CD4-positive, CD25-positive, alpha-beta regulatory T cell (primary cell): ENCODE results near the gene ARHGEF25. TPM values are rescaled to one million over a fixed set of nuclear protein-coding genes. Genes with fewer than 3 reads are reported as not detected.

Source experiments
- ATAC-seq, 2 donors: fragments of 150-1000 bp; cut with Tn5 transposase; one replicate each; pipeline ENCODE4 v1.10.0; 2021; ENCODE audit warnings: low read depth in 2 of 2, moderate number of reproducible peaks in 2 of 2, moderate library complexity in 1 of 2
- DNase-seq, 3 donors: peaks; one replicate each; pipeline versions ENCODE4 v3.0.0 to v3.0.0-alpha.2; 2012 to 2022; ENCODE audit warnings: mixed read lengths in 1 of 3
- H3K27ac ChIP-seq: one replicate; pipeline ENCODE4 v1.7.0; 2013; ENCODE audit warnings: mild to moderate bottlenecking, low read length; ENCODE audit not compliant: insufficient read depth, poor library complexity, severe bottlenecking
- H3K27me3 ChIP-seq: one replicate; pipeline ENCODE4 v1.7.0; 2013; ENCODE audit warnings: low read length; ENCODE audit not compliant: control insufficient read depth, insufficient read depth
- H3K36me3 ChIP-seq: one replicate; pipeline ENCODE4 v1.7.0; 2013; ENCODE audit warnings: mild to moderate bottlenecking, low read length, moderate library complexity; ENCODE audit not compliant: control insufficient read depth, insufficient read depth
- H3K4me1 ChIP-seq: 2 replicates; pipeline ENCODE4 v1.7.0; 2013; ENCODE audit warnings: mild to moderate bottlenecking, low read length; ENCODE audit not compliant: insufficient read depth, control insufficient read depth, poor library complexity, severe bottlenecking
- H3K4me3 ChIP-seq: one replicate; pipeline ENCODE4 v1.7.0; 2013; ENCODE audit warnings: low read depth, mild to moderate bottlenecking, low read length, moderate library complexity
- H3K9me3 ChIP-seq, 2 experiments: 1 replicate in 1 of 2; 2 replicates in 1 of 2; pipeline ENCODE4 v1.7.0; 2013; ENCODE audit warnings: low read length in 2 of 2, mild to moderate bottlenecking in 1 of 2, moderate library complexity in 1 of 2; ENCODE audit not compliant: control insufficient read depth in 2 of 2
- H3K27ac Mint-ChIP-seq, 3 donors: one replicate each; pipeline ENCODE4 v1.8.0; 2020 to 2022; ENCODE audit warnings: mild to moderate bottlenecking in 3 of 3, mixed read lengths in 3 of 3, moderate library complexity in 2 of 3
- H3K27me3 Mint-ChIP-seq: one replicate; pipeline ENCODE4 v1.8.0; 2022; ENCODE audit warnings: mild to moderate bottlenecking, mixed read lengths
- H3K36me3 Mint-ChIP-seq: one replicate; pipeline ENCODE4 v1.8.0; 2020; ENCODE audit warnings: mixed read lengths
- H3K4me1 Mint-ChIP-seq, 4 donors: one replicate each; pipeline ENCODE4 v1.8.0; 2020 to 2022; ENCODE audit warnings: mixed read lengths in 4 of 4, mild to moderate bottlenecking in 1 of 4
- H3K4me3 Mint-ChIP-seq, 4 donors: one replicate each; pipeline ENCODE4 v1.8.0; 2020 to 2022; ENCODE audit warnings: mild to moderate bottlenecking in 4 of 4, mixed read lengths in 4 of 4, moderate library complexity in 3 of 4
- H3K9me3 Mint-ChIP-seq, 7 donors: one replicate each; pipeline ENCODE4 v1.8.0; 2020 to 2022; ENCODE audit warnings: mixed read lengths in 7 of 7, mild to moderate bottlenecking in 3 of 7, moderate library complexity in 2 of 7
- polyA plus RNA-seq, 4 donors: library from polyadenylated mRNA; unstranded; fragments of 300-500 nt; fragmentation: Illumina TruSeq; gene quantifications; one replicate each; pipeline ENCODE4 v1.2.3, GENCODE V29; 2021
- total RNA-seq: library from RNA; stranded (reverse); gene quantifications from one replicate; pipeline ENCODE4 v1.2.3, GENCODE V29; 2022

The ARHGEF25 gene
- total and polyA plus RNA-seq, 5 donors from 2014 or later: 0.64 TPM; not detected in 4

GRCh38 chr12:57605811-57606311 is 5.4 kb upstream of the ARHGEF25 start:
- H3K27me3 ChIP-seq: no peaks in the 10 kb centered on the region
- Mint-ChIP-seq H3K27me3 (peaks cover 8% of the 10 kb centered on the region), H3K4me3 (peak overlapping the region; percentile 88 to 94 (median 89)), H3K4me1 (peaks cover 0 to 41% (median 7%) of the 10 kb centered on the region in 4 donors), H3K36me3 (peaks cover 25% of the 10 kb centered on the region), H3K9me3 (peaks cover 0 to 2% (median 0%) of the 10 kb centered on the region in 7 donors), H3K27ac (peak overlapping the region in 2 of 3 donors; percentile 53 to 77)
- no peak for DNase-seq
- peaks cover 23% of the 10 kb centered on the region for H3K4me1 ChIP-seq
- peaks cover 22% of the 10 kb centered on the region for H3K36me3 ChIP-seq
- H3K27ac ChIP-seq: no peak overlapping the region
- H3K4me3 ChIP-seq: peak overlapping the region; percentile 44
- ATAC-seq: no peak
- no peaks in the 10 kb centered on the region for H3K9me3 ChIP-seq

GRCh38 chr12:57606399-57606798 is 4.8 kb upstream of the ARHGEF25 start:
- peaks cover 20% of the 10 kb centered on the region for H3K36me3 Mint-ChIP-seq
- peak overlapping the region; percentile 27 to 88 (median 78) for H3K4me3 Mint-ChIP-seq
- H3K27me3 ChIP-seq: no peaks in the 10 kb centered on the region
- peak overlapping the region in 1 of 3 donors; percentile 43 for H3K27ac Mint-ChIP-seq
- H3K4me1 ChIP-seq: peaks cover 28% of the 10 kb centered on the region
- H3K9me3 ChIP-seq: no peaks in the 10 kb centered on the region
- DNase-seq (no peak), ATAC-seq (no peak)
- peaks cover 9% of the 10 kb centered on the region for H3K27me3 Mint-ChIP-seq
- H3K27ac ChIP-seq: no peak overlapping the region
- peaks cover 0 to 2% (median 0%) of the 10 kb centered on the region in 7 donors for H3K9me3 Mint-ChIP-seq
- H3K4me1 Mint-ChIP-seq: peaks cover 0 to 42% (median 7%) of the 10 kb centered on the region in 4 donors
- no peak overlapping the region for H3K4me3 ChIP-seq
- H3K36me3 ChIP-seq: peaks cover 17% of the 10 kb centered on the region

- DNase-seq (no peak), ATAC-seq (no peak)
- peaks cover 32% of the 10 kb centered on the region for H3K4me1 ChIP-seq
- H3K27me3 Mint-ChIP-seq: peaks cover 9% of the 10 kb centered on the region
- H3K4me1 Mint-ChIP-seq: peaks cover 0 to 43% (median 7%) of the 10 kb centered on the region in 4 donors
- peak overlapping the region in 1 of 3 donors; percentile 43 for H3K27ac Mint-ChIP-seq
- H3K27ac ChIP-seq: no peak overlapping the region
- no peak overlapping the region for H3K4me3 ChIP-seq
- H3K9me3 ChIP-seq: no peaks in the 10 kb centered on the region
- H3K36me3 Mint-ChIP-seq: peaks cover 16% of the 10 kb centered on the region
- H3K27me3 ChIP-seq: no peaks in the 10 kb centered on the region
- H3K36me3 ChIP-seq: peaks cover 13% of the 10 kb centered on the region
- H3K4me3 Mint-ChIP-seq: peak overlapping the region in 3 of 4 donors; percentile 10 to 88 (median 87)
- peaks cover 0 to 2% (median 0%) of the 10 kb centered on the region in 7 donors for H3K9me3 Mint-ChIP-seq
Measured at GRCh38 chr12:57606821-57607220, 4.4 kb upstream of the ARHGEF25 start.

GRCh38 chr12:57607958-57608663 is 3.1 kb upstream of the ARHGEF25 start:
- Histone ChIP-seq H3K27me3 (no peaks in the 10 kb centered on the region), H3K27ac (no peak overlapping the region), H3K4me3 (no peak overlapping the region), H3K4me1 (peaks cover 34% of the 10 kb centered on the region), H3K9me3 (no peaks in the 10 kb centered on the region), H3K36me3 (peaks cover 2% of the 10 kb centered on the region)
- Mint-ChIP-seq H3K4me3 (peak overlapping the region in 2 of 4 donors; percentile 24 to 34), H3K9me3 (peaks cover 0 to 4% (median 0%) of the 10 kb centered on the region in 7 donors), H3K36me3 (peaks cover 5% of the 10 kb centered on the region), H3K27me3 (peaks cover 22% of the 10 kb centered on the region), H3K4me1 (peaks cover 0 to 42% (median 5%) of the 10 kb centered on the region in 4 donors), H3K27ac (peak overlapping the region in 1 of 3 donors; percentile 92)
- no peak for DNase-seq
- ATAC-seq: no peak

- no peak overlapping the region for H3K27ac ChIP-seq
- peaks cover 2% of the 10 kb centered on the region for H3K36me3 ChIP-seq
- H3K27ac Mint-ChIP-seq: no peak overlapping the region
- peaks cover 3% of the 10 kb centered on the region for H3K27me3 ChIP-seq
- H3K4me1 Mint-ChIP-seq: peaks cover 0 to 33% (median 4%) of the 10 kb centered on the region in 4 donors
- DNase-seq: no peak
- no peak overlapping the region for H3K4me3 ChIP-seq
- no peaks in the 10 kb centered on the region for H3K9me3 ChIP-seq
- peaks cover 31% of the 10 kb centered on the region for H3K4me1 ChIP-seq
- peaks cover 0 to 4% (median 0%) of the 10 kb centered on the region in 7 donors for H3K9me3 Mint-ChIP-seq
- H3K27me3 Mint-ChIP-seq: peaks cover 33% of the 10 kb centered on the region
- H3K36me3 Mint-ChIP-seq: peaks cover 5% of the 10 kb centered on the region
- peak overlapping the region in 1 of 4 donors; percentile 24 for H3K4me3 Mint-ChIP-seq
- ATAC-seq: no peak
Measured at GRCh38 chr12:57609101-57609780, 2.0 kb upstream of the ARHGEF25 start.

GRCh38 chr12:57609781-57610553 is 1.3 kb upstream of the ARHGEF25 start:
- Histone ChIP-seq H3K27me3 (peaks cover 3% of the 10 kb centered on the region), H3K9me3 (no peaks in the 10 kb centered on the region), H3K27ac (no peak overlapping the region), H3K4me3 (no peak overlapping the region), H3K4me1 (peaks cover 25% of the 10 kb centered on the region), H3K36me3 (peaks cover 2% of the 10 kb centered on the region)
- no peak for DNase-seq
- Mint-ChIP-seq H3K4me1 (peaks cover 0 to 28% (median 4%) of the 10 kb centered on the region in 4 donors), H3K27ac (no peak overlapping the region), H3K9me3 (peaks cover 0 to 4% (median 0%) of the 10 kb centered on the region in 7 donors), H3K27me3 (peaks cover 38% of the 10 kb centered on the region), H3K4me3 (peak overlapping the region; percentile 78 to 91 (median 80)), H3K36me3 (peaks cover 5% of the 10 kb centered on the region)
- no peak for ATAC-seq

GRCh38 chr12:57610554-57611107 is 604 bp upstream of the ARHGEF25 start:
- Histone ChIP-seq H3K36me3 (peaks cover 2% of the 10 kb centered on the region), H3K27ac (no peak overlapping the region), H3K4me1 (peaks cover 19% of the 10 kb centered on the region), H3K27me3 (peaks cover 3% of the 10 kb centered on the region), H3K9me3 (no peaks in the 10 kb centered on the region), H3K4me3 (no peak overlapping the region)
- Mint-ChIP-seq H3K4me1 (peaks cover 0 to 21% (median 3%) of the 10 kb centered on the region in 4 donors), H3K27me3 (peaks cover 44% of the 10 kb centered on the region), H3K9me3 (peaks cover 0 to 4% (median 0%) of the 10 kb centered on the region in 7 donors), H3K4me3 (peak overlapping the region; percentile 78 to 91 (median 80)), H3K36me3 (peaks cover 5% of the 10 kb centered on the region), H3K27ac (no peak overlapping the region)
- DNase-seq (no peak), ATAC-seq (no peak)
